ENCODE data around the gene PHACTR3.
"Not testable (repeated sequence)": the region's sequence is repeated elsewhere in the genome, so short reads cannot be mapped to it uniquely, and the experiment has no call there.

Gene PHACTR3

DNA sequence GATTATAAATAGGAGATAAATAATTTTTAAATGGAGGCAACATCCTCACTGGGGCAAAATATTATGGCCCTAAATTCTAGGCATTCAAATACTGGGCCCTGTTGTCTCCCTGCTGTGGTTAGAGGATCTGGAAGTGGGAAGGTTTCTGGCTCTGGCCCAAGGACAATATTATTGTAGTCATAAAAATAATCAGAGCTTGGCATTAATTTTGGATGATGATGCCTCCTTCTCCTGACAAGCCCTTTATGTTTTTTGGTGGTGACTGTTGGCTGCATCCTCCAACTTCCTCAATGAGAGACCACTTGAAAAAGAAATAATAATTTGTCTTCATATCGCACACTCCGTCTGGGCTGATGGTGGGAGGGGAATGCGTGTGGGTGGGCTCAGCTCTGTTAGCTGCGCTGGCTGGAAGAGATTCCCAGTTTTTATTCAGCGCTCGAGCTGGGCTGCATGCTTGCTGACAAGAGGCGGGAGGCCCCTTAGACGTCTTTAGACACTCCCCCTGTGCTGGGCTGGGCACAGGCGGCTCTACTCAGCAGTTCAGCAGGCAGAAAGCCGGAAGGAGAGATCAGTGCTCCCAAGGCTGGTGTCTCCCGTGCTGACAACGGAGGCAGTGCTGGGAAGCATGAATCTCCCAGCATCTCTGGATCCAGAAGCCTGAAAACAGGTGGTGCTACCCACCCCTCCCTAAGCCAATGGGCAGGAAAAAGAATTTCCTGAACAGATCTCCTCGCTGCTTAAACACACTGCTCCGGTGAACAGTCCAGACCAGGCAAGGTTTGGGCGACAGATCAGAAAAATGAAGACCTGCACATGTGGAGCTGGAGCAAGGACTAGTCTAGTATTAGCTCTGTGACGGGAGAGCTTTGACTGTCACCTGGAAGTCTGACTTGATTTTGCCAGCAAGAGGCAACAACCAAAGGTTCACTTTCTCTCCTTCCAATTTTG is 231.4 kb downstream of the PHACTR3 start:
- DNase-seq: peak; percentile 74

DNA sequence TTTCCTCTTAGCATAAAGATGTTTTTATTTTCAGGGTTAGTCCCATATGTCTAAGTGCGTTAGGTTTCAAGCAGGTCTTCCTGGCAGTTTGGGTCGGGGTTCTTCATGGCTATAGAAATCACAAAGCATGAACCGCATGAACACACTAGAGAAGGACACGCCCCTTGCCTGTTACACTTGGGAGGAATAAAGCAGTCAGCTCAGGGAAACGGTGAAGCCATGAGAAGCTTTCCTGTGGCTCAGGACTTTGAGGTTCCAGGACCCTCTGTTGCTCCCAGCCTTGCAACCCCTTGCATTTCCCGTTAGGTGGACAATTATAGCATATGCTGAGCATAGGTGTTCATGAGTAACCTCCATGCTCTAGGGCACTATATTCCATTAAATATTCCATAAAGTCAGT is 232.4 kb downstream of the PHACTR3 start:
- no peak for DNase-seq

DNA sequence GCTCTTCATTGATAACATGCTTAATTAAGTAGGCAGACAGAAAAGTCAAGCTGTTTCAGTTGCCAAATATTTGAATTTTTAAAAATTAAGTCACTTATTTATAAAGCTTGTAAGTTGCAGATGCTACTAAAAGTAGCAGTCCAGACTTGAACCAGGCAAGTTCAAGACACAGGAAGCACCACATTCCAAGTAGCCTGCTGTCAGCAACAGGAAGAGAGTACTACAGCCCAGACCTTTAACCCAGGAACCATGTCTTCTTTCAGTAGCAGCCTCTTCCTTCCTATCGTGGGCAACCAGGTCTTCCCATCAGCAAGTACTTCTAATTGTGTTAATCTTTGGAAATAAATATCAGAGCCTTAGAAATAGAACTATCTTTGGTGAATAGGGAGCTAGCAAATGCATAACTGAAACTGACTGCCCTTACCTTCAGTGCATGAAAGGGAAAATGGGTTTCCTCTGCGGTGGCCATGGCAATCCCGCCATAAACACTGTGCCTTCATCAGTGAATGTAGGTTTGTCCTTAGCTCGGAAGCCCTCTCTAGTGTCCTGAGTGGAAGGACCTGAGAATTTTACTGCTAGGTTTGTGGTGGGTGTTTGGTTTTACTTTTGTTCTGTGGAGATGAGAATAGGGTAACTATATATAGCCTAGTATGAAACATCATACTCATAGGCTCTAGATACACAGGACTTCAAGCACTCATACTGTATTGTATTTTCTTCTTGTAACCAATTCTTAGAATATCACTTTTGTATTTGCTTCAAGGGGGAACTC is 233.5 kb downstream of the PHACTR3 start:
- DNase-seq: no peak

DNA sequence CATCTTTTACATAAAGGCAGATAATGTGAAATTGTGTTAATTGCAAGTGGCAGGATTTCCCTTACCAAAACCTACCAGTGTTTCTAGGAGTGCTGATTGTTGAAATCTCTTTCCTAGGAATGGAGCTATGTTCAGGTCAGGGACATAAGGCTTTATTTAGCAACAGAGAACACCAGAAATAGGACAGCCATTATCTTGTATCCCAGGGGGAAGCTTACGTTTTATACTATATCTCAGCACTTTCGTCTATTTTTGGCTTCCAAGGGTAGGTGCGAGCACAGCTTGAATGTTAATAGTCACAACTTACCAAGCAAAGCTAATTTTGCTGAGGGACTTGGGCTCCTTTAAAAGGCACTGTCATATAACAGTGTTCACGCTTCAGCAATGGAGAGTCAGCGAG is 235.1 kb downstream of the PHACTR3 start:
- no peak for DNase-seq

DNA sequence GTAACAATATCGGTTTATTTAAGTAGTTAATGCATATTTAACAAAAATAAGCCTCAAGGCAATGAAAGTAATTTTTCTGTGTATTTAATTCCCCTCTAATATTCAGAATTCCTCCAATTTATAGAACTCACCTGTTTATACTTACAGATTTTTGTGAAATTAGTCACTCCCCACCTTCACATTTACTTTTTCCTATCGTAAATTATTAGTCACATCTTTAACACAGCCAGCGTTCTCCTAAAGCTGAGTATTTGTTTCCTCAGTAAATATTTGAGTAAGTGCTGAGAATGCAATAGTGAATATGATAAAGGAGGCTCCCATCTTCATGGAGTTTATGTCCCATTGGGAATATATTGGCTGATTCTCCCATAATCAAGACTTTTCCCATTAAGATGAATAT is 241.1 kb downstream of the PHACTR3 start:
- DNase-seq: no peak

DNA sequence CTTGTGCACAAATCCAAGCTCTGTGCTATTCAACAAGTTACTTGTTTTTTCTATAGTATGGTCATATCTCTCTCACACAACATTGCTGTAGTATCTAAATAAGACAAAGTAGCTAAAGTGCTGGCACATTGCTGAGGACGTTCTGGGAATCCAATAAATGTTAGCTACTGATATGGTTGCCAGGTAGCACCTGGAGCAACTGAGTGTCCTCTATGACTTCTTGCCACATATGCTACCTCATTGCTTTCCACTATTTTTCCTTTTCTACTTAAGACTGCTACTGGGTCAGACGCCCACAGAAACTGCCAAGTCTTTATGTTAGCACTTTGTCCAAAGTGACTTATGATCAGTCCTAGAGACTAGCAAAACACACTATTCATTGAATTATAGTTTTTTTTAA is 243.8 kb downstream of the PHACTR3 start:
- DNase-seq: no peak

DNA sequence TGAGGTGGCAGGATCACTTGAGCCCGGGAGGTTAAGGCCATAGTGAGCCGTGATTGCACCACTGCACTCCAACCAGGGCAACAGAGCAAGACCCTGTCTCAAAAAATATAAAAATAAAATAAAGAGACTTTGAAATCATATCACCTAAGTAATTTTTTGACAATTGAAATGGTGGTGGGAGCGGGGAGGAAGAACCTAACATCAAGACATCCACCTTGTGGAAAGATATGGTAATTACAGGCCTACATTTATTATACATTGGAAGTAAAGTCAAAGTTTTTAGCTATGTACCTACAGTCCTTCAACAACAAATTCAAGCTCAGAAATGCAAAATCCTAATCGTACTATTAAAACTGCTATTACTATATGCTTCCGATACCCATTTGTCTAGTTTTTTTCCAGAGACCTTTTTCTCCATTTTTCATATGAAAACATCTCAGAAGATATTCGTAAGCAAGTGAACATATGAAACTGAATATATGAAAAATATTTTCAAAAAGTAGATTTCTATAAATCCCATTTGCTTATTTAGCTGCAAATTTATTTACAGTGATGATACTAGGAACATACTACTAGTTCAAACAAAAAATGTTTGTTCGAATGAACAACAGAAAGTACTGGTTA is 245.8 kb downstream of the PHACTR3 start:
- peak; percentile 69 for DNase-seq

DNA sequence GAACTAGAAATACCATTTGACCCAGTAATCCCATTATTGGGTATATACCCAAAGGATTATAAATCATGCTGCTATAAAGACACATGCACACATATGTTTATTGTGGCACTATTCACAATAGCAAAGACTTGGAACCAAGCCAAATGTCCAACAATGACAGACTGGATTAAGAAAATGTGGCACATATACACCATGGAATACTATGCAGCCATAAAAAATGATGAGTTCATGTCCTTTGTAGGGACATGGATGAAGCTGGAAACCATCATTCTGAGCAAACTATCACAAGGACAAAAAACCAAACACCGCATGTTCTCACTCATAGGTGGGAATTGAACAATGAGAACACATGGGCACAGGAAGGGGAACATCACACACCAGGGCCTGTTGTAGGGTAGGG is 252.2 kb downstream of the PHACTR3 start:
- not testable (repeated sequence) for DNase-seq

DNA sequence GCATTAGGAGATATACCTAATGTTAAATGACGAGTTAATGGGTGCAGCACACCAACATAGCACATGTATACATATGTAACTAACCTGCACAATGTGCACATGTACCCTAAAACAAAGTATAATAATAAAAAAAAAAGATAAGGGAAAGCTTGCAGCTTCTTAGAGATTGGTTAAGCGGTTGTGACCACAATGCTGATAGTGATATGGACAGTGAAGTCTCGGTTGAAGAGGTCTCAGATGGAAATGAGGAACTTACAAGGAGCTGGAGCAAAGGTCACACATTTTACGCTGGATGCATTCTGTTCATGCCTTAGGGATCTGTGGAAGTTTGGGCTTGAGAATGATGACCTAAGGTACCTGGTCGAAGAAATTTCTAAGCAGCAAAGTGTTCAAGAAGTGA is 252.6 kb downstream of the PHACTR3 start:
- DNase-seq: not testable (repeated sequence)

DNA sequence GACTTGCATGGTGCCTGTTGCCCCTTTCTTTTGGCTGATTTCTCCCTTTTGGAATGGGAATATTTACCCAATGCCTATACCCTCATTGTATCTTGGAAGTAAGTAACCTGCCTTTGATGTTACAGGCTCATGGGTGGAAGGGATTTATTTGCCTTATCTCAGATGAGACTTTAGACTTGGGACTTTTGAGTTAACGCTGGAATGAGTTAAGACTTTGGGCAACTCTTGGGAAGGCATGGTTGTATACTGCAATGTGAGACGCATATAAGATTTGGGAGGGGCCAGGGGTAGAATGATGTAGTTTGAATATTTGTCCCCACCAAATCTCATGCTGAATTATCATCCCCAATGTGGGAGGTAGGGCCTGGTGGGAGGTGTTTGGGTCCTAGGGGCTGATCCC is 253.6 kb downstream of the PHACTR3 start:
- no peak for DNase-seq

DNA sequence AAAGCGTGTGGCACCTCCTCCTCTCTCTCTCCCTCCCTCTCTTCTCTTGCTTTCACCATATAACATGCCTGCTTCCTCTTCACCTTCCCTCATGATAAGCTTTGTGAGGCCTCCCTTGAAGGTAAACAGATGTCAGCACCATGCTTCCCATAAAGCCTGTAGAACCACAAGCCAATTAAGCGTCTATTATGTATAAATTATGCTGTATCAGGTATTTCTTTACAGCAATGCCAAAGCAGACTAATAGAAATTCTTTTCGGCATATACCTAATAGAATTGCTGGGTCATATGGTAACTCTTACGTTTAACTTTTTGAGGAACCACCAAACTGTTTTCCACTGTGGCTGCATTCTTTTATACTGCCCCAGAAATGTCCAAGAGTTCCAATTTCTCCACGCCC is 254.1 kb downstream of the PHACTR3 start:
- DNase-seq: no peak

DNA sequence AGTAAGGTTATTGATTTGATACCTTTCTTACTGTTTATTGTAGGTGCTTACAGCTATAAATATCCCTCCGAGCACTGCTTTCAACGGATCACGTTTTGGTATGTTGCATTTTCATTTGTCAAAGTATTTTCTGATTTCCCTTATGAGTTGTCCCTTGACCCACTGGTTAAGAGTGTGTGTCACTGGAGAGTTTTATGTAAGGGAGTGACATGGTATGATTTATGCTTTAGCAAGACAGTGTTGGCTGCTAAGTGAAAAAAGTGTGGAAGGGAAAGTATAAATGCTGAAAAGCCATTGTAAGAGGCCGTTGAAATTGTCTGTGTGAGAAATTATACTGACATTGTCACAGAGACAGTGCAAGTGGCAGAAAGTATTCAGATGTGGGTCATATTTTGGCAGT is 257.1 kb downstream of the PHACTR3 start:
- no peak for DNase-seq

DNA sequence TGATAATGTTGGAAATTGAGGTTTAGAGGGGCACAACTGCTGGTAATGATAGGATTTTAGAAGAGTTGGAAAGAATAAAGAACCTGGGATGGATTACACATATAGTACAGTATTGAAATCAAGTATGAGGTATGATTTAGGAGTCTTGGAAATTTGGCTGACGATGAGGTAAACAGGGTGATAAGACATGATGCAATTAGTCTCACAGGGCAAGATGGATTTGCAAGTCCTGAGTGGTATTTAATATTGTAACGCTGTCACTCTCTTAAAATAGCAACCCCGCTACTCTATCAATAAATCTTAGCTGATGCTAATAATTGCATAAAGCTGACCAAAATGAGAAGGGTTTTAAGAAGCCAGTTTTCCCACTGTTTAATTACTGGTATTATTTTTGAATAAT is 258.7 kb downstream of the PHACTR3 start:
- DNase-seq: no peak

DNA sequence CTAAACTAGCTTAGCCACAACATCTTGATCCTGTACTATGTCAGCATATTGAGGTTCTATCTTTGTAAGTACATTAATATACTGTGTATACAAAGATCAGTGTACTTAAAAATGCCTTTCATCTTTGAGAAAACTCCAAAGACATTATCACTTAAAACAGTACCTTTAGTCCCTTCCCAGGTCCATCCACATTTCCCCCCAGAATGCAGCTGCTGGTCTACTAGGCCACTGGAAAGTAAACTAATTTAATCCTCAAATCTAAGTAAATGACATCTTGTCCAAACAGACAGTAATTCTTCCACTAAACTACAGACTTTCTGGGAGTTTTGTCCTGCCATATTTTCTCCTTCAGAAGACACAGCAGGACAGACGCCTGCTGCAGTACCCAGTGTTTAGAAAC is 260.4 kb downstream of the PHACTR3 start:
- no peak for DNase-seq

DNA sequence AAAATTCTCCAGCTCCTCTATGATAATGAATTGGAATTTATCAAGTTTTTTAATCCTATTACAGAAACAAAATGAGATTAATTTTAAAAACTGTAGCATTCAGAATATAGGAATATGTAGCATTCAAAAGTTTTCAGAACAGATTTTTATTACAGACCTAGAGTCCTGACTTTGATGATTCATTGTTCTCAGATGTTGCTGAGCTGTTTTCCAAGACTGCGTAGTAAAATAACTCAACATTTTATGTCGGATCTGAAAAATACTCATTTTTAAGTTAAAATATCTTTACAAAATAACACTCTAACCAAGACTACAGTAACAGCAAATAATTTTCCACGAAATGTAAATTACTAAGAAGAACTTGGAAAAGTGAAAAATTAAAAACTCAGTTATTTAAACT is 262.0 kb downstream of the PHACTR3 start:
- no peak for DNase-seq

DNA sequence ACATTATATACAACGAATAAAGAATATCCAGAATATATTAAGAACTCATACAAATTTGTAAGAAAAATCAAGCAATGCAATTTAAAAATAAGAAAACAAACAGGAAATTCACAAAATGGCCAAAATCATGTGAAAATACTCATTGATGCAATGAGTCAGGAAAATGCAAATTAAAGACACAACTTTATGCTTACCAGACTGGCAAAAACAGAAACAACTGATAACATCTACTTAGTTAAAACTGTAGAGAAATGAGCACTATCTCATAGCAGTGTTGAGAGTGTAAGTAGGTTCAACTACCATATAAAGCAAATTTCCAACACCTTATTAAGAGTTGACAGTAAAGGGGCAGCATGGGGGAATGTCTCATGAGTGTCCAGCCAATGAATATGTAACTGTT is 266.8 kb downstream of the PHACTR3 start:
- no peak for DNase-seq

DNA sequence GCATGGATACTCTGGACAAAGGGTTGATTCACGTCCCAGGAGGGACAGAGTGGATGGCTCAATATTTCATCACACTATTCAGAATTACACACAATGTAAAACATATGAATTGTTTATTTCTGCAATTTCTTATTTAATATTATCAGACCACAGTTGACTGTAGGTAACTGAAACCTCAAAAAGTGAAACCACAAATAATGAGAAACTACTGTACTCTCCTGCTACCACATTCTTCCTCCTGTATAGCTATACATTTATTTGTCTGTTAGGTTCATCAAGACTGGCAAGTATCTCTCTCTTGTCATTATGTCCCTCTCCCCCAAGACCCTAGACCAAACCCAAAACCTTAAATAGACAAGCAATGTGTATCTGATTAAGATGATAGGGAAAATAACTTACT is 269.1 kb downstream of the PHACTR3 start:
- DNase-seq: no peak

DNA sequence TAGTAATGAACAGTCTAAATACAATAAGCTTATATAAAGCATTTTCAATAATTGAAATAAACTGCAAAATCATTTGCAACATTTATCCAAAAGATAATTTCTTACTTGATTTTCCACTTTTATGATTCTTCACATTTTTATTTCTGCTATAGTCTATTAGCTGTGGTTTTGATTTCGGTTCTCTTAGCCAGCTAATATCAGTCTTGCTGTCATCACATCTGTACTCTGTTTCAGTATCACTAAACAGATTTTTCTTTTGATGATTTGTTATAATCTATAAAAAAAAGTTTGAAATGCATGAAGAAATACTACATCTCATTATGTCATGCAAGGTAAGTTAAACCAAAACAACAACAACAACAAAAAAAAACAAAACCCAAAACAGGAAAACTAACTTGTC is 275.9 kb downstream of the PHACTR3 start:
- no peak for DNase-seq

DNA sequence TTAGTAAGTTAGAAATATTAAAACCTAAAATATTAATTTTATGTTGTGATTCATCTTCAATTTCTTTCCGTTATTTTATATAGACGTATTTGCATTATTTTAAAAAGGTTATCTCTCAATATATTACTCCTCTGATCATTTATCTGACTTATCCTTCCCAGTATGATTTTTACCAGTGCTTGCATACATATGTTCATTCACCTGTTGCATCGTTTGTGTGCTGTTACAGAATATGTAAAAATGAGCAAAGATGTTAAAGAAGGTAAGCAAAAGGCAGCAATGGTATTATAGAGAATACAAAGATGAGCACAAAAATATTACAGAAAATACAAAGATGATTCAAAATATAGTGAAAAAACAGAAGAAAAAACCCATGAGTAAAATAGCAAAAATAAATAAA is 280.2 kb downstream of the PHACTR3 start:
- DNase-seq: no peak

DNA sequence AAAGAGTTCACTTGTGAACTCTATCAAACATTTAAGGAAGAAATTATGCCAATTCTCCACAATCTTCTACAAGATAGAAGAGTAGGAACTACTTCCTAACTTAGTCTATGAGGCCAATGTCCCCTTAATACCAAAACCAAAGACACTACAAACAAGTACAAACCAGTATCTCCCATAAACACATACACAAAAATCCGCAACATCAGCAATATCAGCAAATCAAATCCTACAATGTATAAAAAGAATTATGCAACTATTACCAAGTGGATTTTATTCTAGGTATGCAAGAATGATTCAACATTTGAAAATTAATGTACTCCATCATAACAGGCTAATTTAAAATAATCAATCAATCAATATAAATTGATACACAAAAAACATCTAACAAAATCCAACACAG is 283.7 kb downstream of the PHACTR3 start:
- no peak for DNase-seq

DNA sequence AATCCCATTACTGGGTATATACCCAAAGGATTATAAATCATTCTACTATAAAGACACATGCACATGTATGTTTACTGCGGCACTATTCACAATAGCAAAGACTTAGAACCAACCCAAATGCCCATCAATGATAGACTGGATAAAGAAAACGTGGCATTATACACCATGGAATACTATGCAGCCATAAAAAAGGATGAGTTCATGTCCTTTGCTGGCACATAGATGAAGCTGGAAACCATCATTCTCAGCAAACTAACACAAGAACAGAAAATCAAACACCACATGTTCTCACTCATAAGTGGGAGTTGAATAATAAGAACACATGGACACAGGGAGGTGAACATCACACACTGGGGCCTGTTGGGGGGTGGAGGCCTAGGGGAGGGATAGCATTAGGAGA is 285.7 kb downstream of the PHACTR3 start:
- not testable (repeated sequence) for DNase-seq

DNA sequence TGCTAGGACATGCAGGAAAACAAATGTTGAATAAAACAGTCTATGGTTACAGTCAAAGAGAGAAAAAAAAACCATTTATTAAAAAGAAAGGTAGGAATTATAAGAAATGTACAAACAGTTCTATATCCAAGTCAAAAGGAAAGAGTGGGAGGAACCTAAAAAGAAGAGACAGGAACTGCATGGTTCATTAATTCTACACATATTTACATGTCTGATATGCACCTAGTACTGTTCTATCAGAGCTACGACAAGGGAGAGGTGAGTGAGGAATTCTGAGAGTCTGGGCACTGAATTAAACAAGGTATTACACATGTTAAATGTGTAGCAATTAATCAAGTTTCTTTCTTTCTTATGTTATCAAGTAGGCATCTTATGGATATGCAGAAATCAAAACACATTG is 287.2 kb downstream of the PHACTR3 start:
- no peak for DNase-seq

DNA sequence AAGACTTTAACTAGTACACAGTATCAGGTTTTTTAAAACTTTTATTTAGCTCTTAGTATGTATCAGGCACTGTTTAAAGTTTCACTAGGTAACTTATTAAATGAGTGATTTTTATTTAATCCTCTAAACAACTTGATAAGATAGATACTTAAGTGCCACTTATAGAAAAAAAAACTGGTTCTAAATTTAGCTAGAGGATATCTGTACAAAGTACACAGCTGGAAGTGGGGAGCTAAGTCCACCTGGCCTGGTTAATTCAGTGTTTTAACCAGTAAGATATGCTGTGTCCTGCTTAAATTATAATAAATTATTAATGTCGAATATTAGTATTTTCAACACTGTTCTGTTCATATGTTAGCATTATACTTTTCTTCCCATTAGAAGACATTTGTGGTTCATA is 291.6 kb downstream of the PHACTR3 start:
- DNase-seq: no peak
